ENCODE measurements around the gene ZEB2. TPM values are rescaled to one million over a fixed set of nuclear protein-coding genes. Genes with fewer than 3 reads are reported as not detected.

Gene ZEB2
- total and polyA plus RNA-seq, 2 of the 8 experiments (the other 6 are each of a cell fraction or from before 2014, with no cell fraction given), result 0.38 TPM; not detected in 1

GRCh38 chr2:144495227-144496091, 24.5 kb downstream of the ZEB2 start:
- no peak overlapping the region for H2AFZ ChIP-seq (ENCODE audit: low read length)
- no peak overlapping the region for H3K9ac ChIP-seq (replicated peaks in 1 of 4; ENCODE audit: extremely low read depth in 1 of 4, low read depth in 3 of 4, low read length in 3 of 4)
- H3K4ac ChIP-seq (replicated peaks; ENCODE audit: insufficient read length, low read depth, low read length), result no peak overlapping the region
- no peak overlapping the region for H2BK5ac ChIP-seq (ENCODE audit: low read depth, low read length)
- ChIA-PET POLR2A (ENCODE audit: partially characterized antibody) (no interaction called here), CTCF (ENCODE audit: partially characterized antibody) (interaction anchor here (0.6 kb wide), 1 partner anchor 13 kb away, joined by 3 read pairs; no protein-coding TSS in a partner anchor)
- 83% methylated on average over 6 of the region's 6 CpGs; no CpG with 5 or more reads in 1 of the 2 experiments for WGBS, 2 experiments (ENCODE audit: extremely low coverage in 1 of 2, insufficient coverage in 1 of 2, insufficient read length in 1 of 2, insufficient replicate concordance in 2 of 2, low coverage in 1 of 2, low lambda C conversion rate in 2 of 2, missing lambda C conversion rate in 1 of 2)
- no peak overlapping the region for H3K27ac ChIP-seq (ENCODE audit: low read depth, low read length)
- H3K79me2 ChIP-seq (ENCODE audit: control insufficient read depth in 1 of 2, insufficient read depth in 2 of 2, low read length in 2 of 2), result no peaks in the 10 kb centered on the region
- H3K79me1 ChIP-seq (ENCODE audit: low read depth, low read length), result no peaks in the 10 kb centered on the region
- H4K5ac ChIP-seq (ENCODE audit: insufficient read length, low read depth, low read length), result no peak overlapping the region
- no peak overlapping the region for H3K23ac ChIP-seq (ENCODE audit: insufficient read length)
- no peak overlapping the region for H3K18ac ChIP-seq (ENCODE audit: extremely low read depth, low read length)
- H3K23me2 ChIP-seq (ENCODE audit: low read depth, low read length), result no peaks in the 10 kb centered on the region
- peaks cover 0 to 2% (median 0%) of the 10 kb centered on the region in 4 experiments; a peak in 1 of 7 replicates for H3K4me1 ChIP-seq (replicated peaks in 1 of 4; ENCODE audit: control insufficient read depth in 3 of 4, insufficient read depth in 4 of 4, low read length in 3 of 4)
- no peak overlapping the region for H3K4me3 ChIP-seq (ENCODE audit: extremely low read depth in 1 of 4, insufficient read depth in 2 of 4, low read depth in 3 of 4, low read length in 4 of 4)
- H3K56ac ChIP-seq (replicated peaks; ENCODE audit: insufficient read length, low read depth, low read length), result no peak overlapping the region
- H3K14ac ChIP-seq (ENCODE audit: insufficient read length), result no peak overlapping the region
- H2BK20ac ChIP-seq (ENCODE audit: low read length), result no peak overlapping the region
- no peaks in the 10 kb centered on the region for H3K36me3 ChIP-seq (ENCODE audit: control insufficient read depth in 2 of 4, insufficient read depth in 4 of 4, low read length in 3 of 4)
- DNase-seq (ENCODE audit: low read depth in 1 of 2, low spot score in 2 of 2), result no peak
- H4K20me1 ChIP-seq (replicated peaks in 1 of 2; ENCODE audit: control insufficient read depth in 1 of 2, insufficient read depth in 2 of 2, low read length in 2 of 2), result no peaks in the 10 kb centered on the region
- H3K4me2 ChIP-seq (ENCODE audit: insufficient read depth in 1 of 2, low read depth in 2 of 2, low read length in 2 of 2), result no peak overlapping the region
- H4K8ac ChIP-seq (ENCODE audit: extremely low read depth, insufficient read depth, low read length), result no peak overlapping the region
- H2AK5ac ChIP-seq (ENCODE audit: low read depth, low read length), result no peak overlapping the region
- H2BK12ac ChIP-seq (ENCODE audit: low read depth, low read length), result no peak overlapping the region
- H3K9me3 ChIP-seq (ENCODE audit: insufficient read depth in 2 of 2, low read depth in 1 of 2, low read length in 1 of 2), result no peaks in the 10 kb centered on the region
- FAIRE-seq, result no peak
- no peak overlapping the region for H2BK15ac ChIP-seq (ENCODE audit: low read length)
- no peak overlapping the region for H2BK120ac ChIP-seq (replicated peaks; ENCODE audit: low read depth, low read length)
- H4K91ac ChIP-seq (replicated peaks; ENCODE audit: insufficient read length, low read length), result no peak overlapping the region
- H3K27me3 ChIP-seq (replicated peaks in 1 of 4; ENCODE audit: control insufficient read depth in 3 of 4, extremely low read depth in 1 of 4, insufficient read depth in 3 of 4, low read length in 3 of 4), result no peaks in the 10 kb centered on the region
- no peak for TF ChIP-seq CBX5 (IDR thresholded peaks at IDR 0.05; ENCODE audit: low read depth, low read length)
- no peak for TF ChIP-seq ASH2L (IDR thresholded peaks at IDR 0.05; ENCODE audit: low read length)
- TF ChIP-seq YY1 (IDR thresholded peaks at IDR 0.05; ENCODE audit: low read depth, low read length), result no peak
- no peak for TF ChIP-seq HDAC2 (IDR thresholded peaks at IDR 0.05; ENCODE audit: borderline replicate concordance in 1 of 2, low read depth in 2 of 2, low read length in 2 of 2)
- TF ChIP-seq EGR1 (IDR thresholded peaks at IDR 0.05; ENCODE audit: borderline replicate concordance, low read depth, low read length), result no peak
- TF ChIP-seq, protein P1, sequence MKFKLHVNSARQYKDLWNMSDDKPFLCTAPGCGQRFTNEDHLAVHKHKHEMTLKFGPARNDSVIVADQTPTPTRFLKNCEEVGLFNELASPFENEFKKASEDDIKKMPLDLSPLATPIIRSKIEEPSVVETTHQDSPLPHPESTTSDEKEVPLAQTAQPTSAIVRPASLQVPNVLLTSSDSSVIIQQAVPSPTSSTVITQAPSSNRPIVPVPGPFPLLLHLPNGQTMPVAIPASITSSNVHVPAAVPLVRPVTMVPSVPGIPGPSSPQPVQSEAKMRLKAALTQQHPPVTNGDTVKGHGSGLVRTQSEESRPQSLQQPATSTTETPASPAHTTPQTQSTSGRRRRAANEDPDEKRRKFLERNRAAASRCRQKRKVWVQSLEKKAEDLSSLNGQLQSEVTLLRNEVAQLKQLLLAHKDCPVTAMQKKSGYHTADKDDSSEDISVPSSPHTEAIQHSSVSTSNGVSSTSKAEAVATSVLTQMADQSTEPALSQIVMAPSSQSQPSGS (IDR thresholded peaks at IDR 0.05; ENCODE audit: low read length), result no peak
- TF ChIP-seq RBBP5 (IDR thresholded peaks at IDR 0.05; ENCODE audit: borderline replicate concordance, low read depth, low read length), result no peak
- TF ChIP-seq E2F6 (IDR thresholded peaks at IDR 0.05), result no peak
- TF ChIP-seq BACH1 (IDR thresholded peaks at IDR 0.05; ENCODE audit: low read length), result no peak
- no peak for TF ChIP-seq KDM4A (IDR thresholded peaks at IDR 0.05; ENCODE audit: low read depth, low read length, severe bottlenecking)
